HL-60 (cell line): ENCODE data around the gene DIP2C.

Source experiments
- DNase-seq, 2 experiments: peaks; one replicate each; pipeline ENCODE4 v3.0.0-alpha.2; 2010 to 2020; ENCODE audit warnings: low read depth in 1 of 2, low spot score in 1 of 2
- H3K27ac ChIP-seq: fragments of 250-450 bp; sonication (Bioruptor Pico); replicated peaks from 2 replicates; pipeline ENCODE4 v1.5.1; 2020; ENCODE audit warnings: mild to moderate bottlenecking, moderate library complexity
- H3K27me3 ChIP-seq: fragments of 250-450 bp; sonication (Bioruptor Pico); 2 replicates; pipeline ENCODE4 v1.5.1; 2021; ENCODE audit warnings: mild to moderate bottlenecking, moderate library complexity; ENCODE audit not compliant: insufficient read depth, poor library complexity, severe bottlenecking
- H3K4me3 ChIP-seq: replicated peaks from 2 replicates; pipeline ENCODE4 v1.5.1; 2011; ENCODE audit warnings: mild to moderate bottlenecking, control low read depth, low read length; ENCODE audit not compliant: insufficient read depth
- GABPA ChIP-seq: IDR thresholded peaks from 2 replicates; pipeline ENCODE4 v1.6.1; 2012; ENCODE audit warnings: low read depth
- POLR2AphosphoS5 ChIP-seq: IDR thresholded peaks from 2 replicates; pipeline ENCODE4 v1.6.1; 2012; ENCODE audit warnings: low read depth
- SPI1 ChIP-seq: IDR thresholded peaks from 2 replicates; pipeline ENCODE4 v1.6.1; 2012; ENCODE audit warnings: low read depth, mild to moderate bottlenecking, borderline replicate concordance
- TF ChIP-seq, protein P1 (sequence below): IDR thresholded peaks from 2 replicates; pipeline ENCODE4 v1.6.1; 2012; ENCODE audit warnings: low read depth; ENCODE audit not compliant: insufficient replicate concordance
- TF ChIP-seq, protein P2 (sequence below): IDR thresholded peaks from one replicate; pipeline ENCODE4 v1.5.1; 2011; ENCODE audit warnings: low read length, control low read depth, inconsistent platforms; ENCODE audit not compliant: insufficient read depth

The DIP2C gene

DNA sequence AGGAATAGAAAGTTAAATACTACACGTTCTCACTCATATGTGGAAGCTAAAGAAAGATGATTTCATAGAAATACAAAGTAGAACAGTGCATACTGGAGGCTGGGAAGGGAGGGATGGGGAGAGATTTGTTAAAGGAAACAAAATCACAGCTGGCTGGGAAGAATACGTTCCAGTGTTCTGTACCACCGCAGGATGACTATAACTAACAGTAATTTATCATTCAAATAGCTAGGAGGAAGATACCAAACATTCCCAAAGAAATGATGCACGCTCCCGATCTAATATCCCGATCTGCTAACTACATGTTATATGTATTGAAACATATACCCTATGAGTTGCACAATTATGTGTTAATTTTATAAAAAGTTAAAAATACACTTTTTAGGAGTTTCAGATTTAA is 391.9 kb downstream of the DIP2C start:
- no peak for DNase-seq
- H3K27me3 ChIP-seq, result no peaks in the 10 kb centered on the region
- H3K27ac ChIP-seq, result no peak overlapping the region
- H3K4me3 ChIP-seq, result no peak overlapping the region
- TF ChIP-seq GABPA (no peak), POLR2AphosphoS5 (no peak), SPI1 (no peak)
- TF ChIP-seq, protein P1, sequence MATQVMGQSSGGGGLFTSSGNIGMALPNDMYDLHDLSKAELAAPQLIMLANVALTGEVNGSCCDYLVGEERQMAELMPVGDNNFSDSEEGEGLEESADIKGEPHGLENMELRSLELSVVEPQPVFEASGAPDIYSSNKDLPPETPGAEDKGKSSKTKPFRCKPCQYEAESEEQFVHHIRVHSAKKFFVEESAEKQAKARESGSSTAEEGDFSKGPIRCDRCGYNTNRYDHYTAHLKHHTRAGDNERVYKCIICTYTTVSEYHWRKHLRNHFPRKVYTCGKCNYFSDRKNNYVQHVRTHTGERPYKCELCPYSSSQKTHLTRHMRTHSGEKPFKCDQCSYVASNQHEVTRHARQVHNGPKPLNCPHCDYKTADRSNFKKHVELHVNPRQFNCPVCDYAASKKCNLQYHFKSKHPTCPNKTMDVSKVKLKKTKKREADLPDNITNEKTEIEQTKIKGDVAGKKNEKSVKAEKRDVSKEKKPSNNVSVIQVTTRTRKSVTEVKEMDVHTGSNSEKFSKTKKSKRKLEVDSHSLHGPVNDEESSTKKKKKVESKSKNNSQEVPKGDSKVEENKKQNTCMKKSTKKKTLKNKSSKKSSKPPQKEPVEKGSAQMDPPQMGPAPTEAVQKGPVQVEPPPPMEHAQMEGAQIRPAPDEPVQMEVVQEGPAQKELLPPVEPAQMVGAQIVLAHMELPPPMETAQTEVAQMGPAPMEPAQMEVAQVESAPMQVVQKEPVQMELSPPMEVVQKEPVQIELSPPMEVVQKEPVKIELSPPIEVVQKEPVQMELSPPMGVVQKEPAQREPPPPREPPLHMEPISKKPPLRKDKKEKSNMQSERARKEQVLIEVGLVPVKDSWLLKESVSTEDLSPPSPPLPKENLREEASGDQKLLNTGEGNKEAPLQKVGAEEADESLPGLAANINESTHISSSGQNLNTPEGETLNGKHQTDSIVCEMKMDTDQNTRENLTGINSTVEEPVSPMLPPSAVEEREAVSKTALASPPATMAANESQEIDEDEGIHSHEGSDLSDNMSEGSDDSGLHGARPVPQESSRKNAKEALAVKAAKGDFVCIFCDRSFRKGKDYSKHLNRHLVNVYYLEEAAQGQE, result no peak
- TF ChIP-seq, protein P2, sequence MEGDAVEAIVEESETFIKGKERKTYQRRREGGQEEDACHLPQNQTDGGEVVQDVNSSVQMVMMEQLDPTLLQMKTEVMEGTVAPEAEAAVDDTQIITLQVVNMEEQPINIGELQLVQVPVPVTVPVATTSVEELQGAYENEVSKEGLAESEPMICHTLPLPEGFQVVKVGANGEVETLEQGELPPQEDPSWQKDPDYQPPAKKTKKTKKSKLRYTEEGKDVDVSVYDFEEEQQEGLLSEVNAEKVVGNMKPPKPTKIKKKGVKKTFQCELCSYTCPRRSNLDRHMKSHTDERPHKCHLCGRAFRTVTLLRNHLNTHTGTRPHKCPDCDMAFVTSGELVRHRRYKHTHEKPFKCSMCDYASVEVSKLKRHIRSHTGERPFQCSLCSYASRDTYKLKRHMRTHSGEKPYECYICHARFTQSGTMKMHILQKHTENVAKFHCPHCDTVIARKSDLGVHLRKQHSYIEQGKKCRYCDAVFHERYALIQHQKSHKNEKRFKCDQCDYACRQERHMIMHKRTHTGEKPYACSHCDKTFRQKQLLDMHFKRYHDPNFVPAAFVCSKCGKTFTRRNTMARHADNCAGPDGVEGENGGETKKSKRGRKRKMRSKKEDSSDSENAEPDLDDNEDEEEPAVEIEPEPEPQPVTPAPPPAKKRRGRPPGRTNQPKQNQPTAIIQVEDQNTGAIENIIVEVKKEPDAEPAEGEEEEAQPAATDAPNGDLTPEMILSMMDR, result no peak

DNA sequence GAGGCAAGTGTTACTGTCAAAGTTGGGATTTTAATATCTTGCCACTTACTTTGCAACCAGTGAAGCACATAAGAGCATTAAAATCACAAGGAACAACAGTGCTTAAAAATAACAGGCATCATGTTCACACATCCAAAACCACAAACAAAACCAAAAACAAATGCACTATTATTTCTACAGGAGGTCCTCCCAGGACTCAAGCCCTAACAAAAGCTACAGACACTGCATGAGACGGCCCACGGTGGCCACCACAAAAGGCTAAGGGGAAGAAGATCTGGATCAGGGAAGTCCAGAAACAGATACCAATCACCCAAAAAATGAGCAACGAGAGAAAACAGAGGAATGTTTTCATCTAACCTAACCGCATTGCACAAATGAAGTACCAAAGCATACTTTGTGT is 395.8 kb downstream of the DIP2C start:
- no peak for DNase-seq
- no peak overlapping the region for H3K4me3 ChIP-seq
- no peak overlapping the region for H3K27ac ChIP-seq
- TF ChIP-seq SPI1 (no peak), POLR2AphosphoS5 (no peak), GABPA (no peak)
- TF ChIP-seq, protein P1, result no peak
- TF ChIP-seq, protein P2, result no peak
- H3K27me3 ChIP-seq, result no peaks in the 10 kb centered on the region

DNA sequence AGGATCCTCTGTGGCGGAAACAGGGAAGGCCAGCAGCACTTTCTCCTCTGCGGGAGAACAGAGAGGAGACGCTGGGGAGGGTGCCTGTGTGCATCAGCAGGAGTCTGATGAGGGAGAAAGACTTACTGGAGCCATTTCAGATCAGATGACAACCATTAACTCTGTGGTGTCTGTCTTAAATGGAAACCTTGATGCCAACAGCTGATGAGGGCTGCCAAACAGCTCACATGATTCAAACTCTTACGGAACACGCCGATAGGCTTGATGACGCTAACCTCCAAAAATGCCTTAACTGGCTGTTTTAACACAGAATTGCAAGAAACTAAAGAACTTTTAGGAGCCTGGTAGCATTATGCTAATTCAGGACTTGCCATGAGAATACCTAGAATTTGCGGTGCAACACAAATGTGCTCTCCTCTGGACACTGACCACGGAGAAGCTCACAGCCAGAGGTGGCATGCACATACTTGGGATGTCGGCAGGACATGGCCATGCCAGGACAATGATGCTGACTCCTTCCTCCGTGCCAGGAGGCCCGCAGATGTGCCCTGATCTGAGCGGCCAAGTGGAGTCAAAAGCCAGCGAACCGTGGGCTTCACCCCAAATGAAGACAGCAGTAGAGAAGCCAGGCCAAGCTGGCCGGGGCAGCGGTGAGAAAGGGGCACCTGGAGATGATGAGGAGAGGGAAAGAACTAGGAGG is 399.3 kb downstream of the DIP2C start:
- TF ChIP-seq GABPA (no peak), SPI1 (no peak), POLR2AphosphoS5 (no peak)
- TF ChIP-seq, protein P2, result no peak
- TF ChIP-seq, protein P1, result no peak
- DNase-seq, result no peak
- Histone ChIP-seq H3K27me3 (no peaks in the 10 kb centered on the region), H3K27ac (no peak overlapping the region), H3K4me3 (no peak overlapping the region)
